ENCODE results near the gene CCDC38. TPM values are rescaled to one million over a fixed set of nuclear protein-coding genes. Genes with fewer than 3 reads are reported as not detected.
A peak's percentile ranks its signal among the peaks of the same experiment; 100 is the strongest.

The CCDC38 gene
- total RNA-seq, 1 experiment from 2014 or later, result not detected

- no peaks in the 10 kb centered on the region for H3K27me3 Mint-ChIP-seq (ENCODE audit: insufficient read depth, unreplicated experiment)
- TF ChIP-seq, protein P1, sequence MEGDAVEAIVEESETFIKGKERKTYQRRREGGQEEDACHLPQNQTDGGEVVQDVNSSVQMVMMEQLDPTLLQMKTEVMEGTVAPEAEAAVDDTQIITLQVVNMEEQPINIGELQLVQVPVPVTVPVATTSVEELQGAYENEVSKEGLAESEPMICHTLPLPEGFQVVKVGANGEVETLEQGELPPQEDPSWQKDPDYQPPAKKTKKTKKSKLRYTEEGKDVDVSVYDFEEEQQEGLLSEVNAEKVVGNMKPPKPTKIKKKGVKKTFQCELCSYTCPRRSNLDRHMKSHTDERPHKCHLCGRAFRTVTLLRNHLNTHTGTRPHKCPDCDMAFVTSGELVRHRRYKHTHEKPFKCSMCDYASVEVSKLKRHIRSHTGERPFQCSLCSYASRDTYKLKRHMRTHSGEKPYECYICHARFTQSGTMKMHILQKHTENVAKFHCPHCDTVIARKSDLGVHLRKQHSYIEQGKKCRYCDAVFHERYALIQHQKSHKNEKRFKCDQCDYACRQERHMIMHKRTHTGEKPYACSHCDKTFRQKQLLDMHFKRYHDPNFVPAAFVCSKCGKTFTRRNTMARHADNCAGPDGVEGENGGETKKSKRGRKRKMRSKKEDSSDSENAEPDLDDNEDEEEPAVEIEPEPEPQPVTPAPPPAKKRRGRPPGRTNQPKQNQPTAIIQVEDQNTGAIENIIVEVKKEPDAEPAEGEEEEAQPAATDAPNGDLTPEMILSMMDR (IDR thresholded peaks at IDR 0.05; ENCODE audit: insufficient read depth in 1 of 2, low read depth in 1 of 2, low read length in 1 of 2, severe bottlenecking in 1 of 2, unreplicated experiment in 1 of 2), result no peak
- H3K27ac Mint-ChIP-seq (ENCODE audit: unreplicated experiment), result no peak overlapping the region
- Histone ChIP-seq H3K4me1 (peaks cover 8% of the 10 kb centered on the region), H3K9me3 (no peaks in the 10 kb centered on the region), H3K4me3 (ENCODE audit: low read depth, low read length) (no peak overlapping the region), H3K36me3 (ENCODE audit: control insufficient read depth, insufficient read depth, low read length) (no peaks in the 10 kb centered on the region), H3K27me3 (replicated peaks; ENCODE audit: control insufficient read depth, insufficient read depth, low read length) (no peaks in the 10 kb centered on the region)
- H3K36me3 Mint-ChIP-seq (ENCODE audit: insufficient read depth, unreplicated experiment), result peaks cover 40% of the 10 kb centered on the region
- H3K4me3 Mint-ChIP-seq (ENCODE audit: unreplicated experiment), result no peak overlapping the region
- ChIA-PET POLR2A (no interaction called here), CTCF (no interaction called here)
- intact Hi-C loops (cut with micrococcal nuclease; ENCODE audit: unreplicated experiment), result no loop called here
- peak in 1 of 2 experiments; percentile 31 for DNase-seq
- H3K4me1 Mint-ChIP-seq (ENCODE audit: low read depth, unreplicated experiment), result peaks cover 9% of the 10 kb centered on the region
- no TSS peak for BruUV-seq (replicated peaks)
- H3K9me3 Mint-ChIP-seq (ENCODE audit: unreplicated experiment), result no peaks in the 10 kb centered on the region
These were observed 71.5 kb downstream of the CCDC38 start for GRCh38 chr12:95870897-95871296.

GRCh38 chr12:95863337-95863736 is 79.1 kb downstream of the CCDC38 start:
- intact Hi-C loops (cut with micrococcal nuclease; ENCODE audit: unreplicated experiment), result no loop called here
- H3K27ac Mint-ChIP-seq (ENCODE audit: unreplicated experiment), result peak overlapping the region; percentile 13

DNA sequence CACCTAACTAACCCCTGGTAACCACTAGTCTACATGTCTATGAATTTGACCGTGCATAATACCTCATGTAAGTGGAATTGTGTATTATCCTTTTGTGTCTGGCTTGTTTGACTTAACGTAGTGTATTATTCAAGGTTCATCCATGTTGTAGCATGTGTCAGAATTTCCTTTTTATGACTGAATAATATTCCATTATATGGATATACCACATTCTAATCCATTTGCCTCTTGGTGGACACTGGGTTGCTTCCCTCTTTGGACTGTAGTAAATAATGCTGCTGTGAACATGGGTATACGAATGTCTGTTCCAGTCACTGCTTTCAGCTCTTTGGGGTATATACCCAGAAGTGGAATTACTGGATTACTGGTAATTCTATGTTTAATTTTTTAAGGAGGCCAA is 80.4 kb downstream of the CCDC38 start:
- Mint-ChIP-seq H3K27me3 (ENCODE audit: insufficient read depth, unreplicated experiment) (no peaks in the 10 kb centered on the region), H3K9me3 (ENCODE audit: unreplicated experiment) (no peaks in the 10 kb centered on the region), H3K4me1 (ENCODE audit: low read depth, unreplicated experiment) (peaks cover 12% of the 10 kb centered on the region), H3K36me3 (ENCODE audit: insufficient read depth, unreplicated experiment) (peaks cover 52% of the 10 kb centered on the region), H3K4me3 (ENCODE audit: unreplicated experiment) (no peak overlapping the region), H3K27ac (ENCODE audit: unreplicated experiment) (no peak overlapping the region)
- BruUV-seq (replicated peaks), result no TSS peak
- POLR2A ChIA-PET, result no interaction called here
- intact Hi-C loops (cut with micrococcal nuclease; ENCODE audit: unreplicated experiment), result no loop called here
- no peak for DNase-seq
- CTCF ChIA-PET, result no interaction called here
- Histone ChIP-seq H3K9me3 (no peaks in the 10 kb centered on the region), H3K4me1 (no peaks in the 10 kb centered on the region), H3K4me3 (ENCODE audit: low read depth, low read length) (no peak overlapping the region), H3K36me3 (ENCODE audit: control insufficient read depth, insufficient read depth, low read length) (no peaks in the 10 kb centered on the region; the same call in none of the 2 replicates), H3K27me3 (replicated peaks; ENCODE audit: control insufficient read depth, insufficient read depth, low read length) (no peaks in the 10 kb centered on the region)
- TF ChIP-seq, protein P1 (IDR thresholded peaks at IDR 0.05; ENCODE audit: insufficient read depth in 1 of 2, low read depth in 1 of 2, low read length in 1 of 2, severe bottlenecking in 1 of 2, unreplicated experiment in 1 of 2), result no peak

More at GRCh38 chr12:95863337-95863736, 79.1 kb downstream of the CCDC38 start:
- Mint-ChIP-seq H3K36me3 (ENCODE audit: insufficient read depth, unreplicated experiment) (peaks cover 64% of the 10 kb centered on the region), H3K4me3 (ENCODE audit: unreplicated experiment) (no peak overlapping the region), H3K4me1 (ENCODE audit: low read depth, unreplicated experiment) (peaks cover 6% of the 10 kb centered on the region), H3K9me3 (ENCODE audit: unreplicated experiment) (no peaks in the 10 kb centered on the region), H3K27me3 (ENCODE audit: insufficient read depth, unreplicated experiment) (no peaks in the 10 kb centered on the region)
- H3K27me3 ChIP-seq (replicated peaks; ENCODE audit: control insufficient read depth, insufficient read depth, low read length), result no peaks in the 10 kb centered on the region
- BruUV-seq (replicated peaks), result no TSS peak
- no peak for DNase-seq
- TF ChIP-seq, protein P1 (IDR thresholded peaks at IDR 0.05; ENCODE audit: insufficient read depth in 1 of 2, low read depth in 1 of 2, low read length in 1 of 2, severe bottlenecking in 1 of 2, unreplicated experiment in 1 of 2), result no peak
- no peaks in the 10 kb centered on the region for H3K9me3 ChIP-seq
- no peaks in the 10 kb centered on the region for H3K4me1 ChIP-seq
- H3K4me3 ChIP-seq (ENCODE audit: low read depth, low read length), result no peak overlapping the region
- no peaks in the 10 kb centered on the region; the same call in none of the 2 replicates for H3K36me3 ChIP-seq (ENCODE audit: control insufficient read depth, insufficient read depth, low read length)
- ChIA-PET POLR2A (no interaction called here), CTCF (interaction anchor here (0.5 kb wide), 1 partner anchor 135 kb away, joined by 3 read pairs; no protein-coding TSS in a partner anchor)
